ENCODE data around the gene LCMT1. TPM values are rescaled to one million over a fixed set of nuclear protein-coding genes. Genes with fewer than 3 reads are reported as not detected.
"Not testable (repeated sequence)": the region's sequence is repeated elsewhere in the genome, so short reads cannot be mapped to it uniquely, and the experiment has no call there.

Gene LCMT1
- total RNA-seq: 10 to 100 TPM; 66.9 to 68.6 TPM
- polyA plus RNA-seq (2013, experiment 1 of 2): 56.3 TPM
- 54.9 TPM for polyA plus RNA-seq (2013, experiment 2 of 2)
- long read RNA-seq, experiment 1, partial matches to known transcripts: 7 of 36 reads
- long read RNA-seq, experiment 1, other reads (novel, unspliced or antisense): 26 of 36 reads
- long read RNA-seq, experiment 2, transcript LCMT1-202 (9 exons, 989 nt): minor isoform, 12 of 106 reads
- long read RNA-seq, experiment 2, transcript LCMT1-203 (11 exons, 1,368 nt): major isoform, 76 of 106 reads
- long read RNA-seq, experiment 2, partial matches to known transcripts: 4 of 106 reads
- long read RNA-seq, experiment 2, other reads (novel, unspliced or antisense): 11 of 106 reads
- long read RNA-seq, experiment 3, transcript LCMT1-202 (9 exons, 989 nt): minor isoform, 10 of 271 reads
- long read RNA-seq, experiment 3, transcript LCMT1-203 (11 exons, 1,368 nt): major isoform, 205 of 271 reads
- long read RNA-seq, experiment 3, transcript LCMT1-201 (12 exons, 1,529 nt): minor isoform, 17 of 271 reads
- long read RNA-seq, experiment 3, partial matches to known transcripts: 2 of 271 reads
- long read RNA-seq, experiment 3, other reads (novel, unspliced or antisense): 37 of 271 reads
- long read RNA-seq, experiment 4, transcript LCMT1-202 (9 exons, 989 nt): minor isoform, 35 of 216 reads
- long read RNA-seq, experiment 4, transcript LCMT1-203 (11 exons, 1,368 nt): major isoform, 136 of 216 reads
- long read RNA-seq, experiment 4, partial matches to known transcripts: 5 of 216 reads
- long read RNA-seq, experiment 4, other reads (novel, unspliced or antisense): 36 of 216 reads

DNA sequence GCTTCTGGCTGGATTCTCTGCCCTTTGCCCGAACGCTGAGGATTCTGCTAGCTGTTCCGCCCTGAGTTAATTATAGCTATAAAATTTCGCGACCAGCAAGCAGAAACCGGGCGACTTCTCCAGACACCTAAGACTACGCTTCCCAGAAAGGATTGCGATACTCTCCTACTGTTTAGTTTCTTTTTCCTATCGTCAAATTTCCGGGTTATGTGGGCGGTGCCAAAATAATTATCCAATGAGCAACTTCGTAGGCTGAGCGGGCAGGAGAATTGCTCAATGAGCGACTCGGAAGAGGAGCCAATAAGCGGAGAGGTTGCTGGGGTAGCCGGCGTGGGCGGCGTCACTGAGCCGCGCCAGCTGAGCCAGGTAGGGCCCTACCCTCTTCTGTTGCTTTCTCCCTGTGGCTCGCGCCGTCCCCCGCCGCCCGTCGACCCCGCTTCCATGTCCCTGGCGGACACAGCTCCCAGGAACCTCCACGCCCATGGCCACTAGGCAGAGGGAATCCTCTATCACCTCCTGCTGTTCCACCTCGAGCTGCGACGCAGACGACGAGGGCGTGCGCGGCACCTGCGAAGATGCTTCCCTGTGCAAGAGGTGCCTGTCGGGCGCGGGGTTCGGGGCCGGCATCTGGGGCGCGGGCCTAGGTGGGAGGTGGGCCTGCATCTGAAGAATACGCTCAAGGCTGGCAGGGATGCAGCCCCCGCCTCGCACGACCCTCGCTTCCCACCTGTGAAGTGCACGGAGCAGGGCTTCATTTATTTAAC lies at the start of gene LCMT1:
Gene LCMT1 (plus strand): TSS at position 340 of the 764 bp plus-strand sequence. CDS start 142 bp downstream, at position 482.
- no peaks in the 10 kb centered on the region for H3K9me3 Mint-ChIP-seq
- 0% methylated on average over 26 to 55 of the region's 55 CpGs for WGBS, 2 experiments (ENCODE audit: insufficient coverage in 1 of 2, insufficient read length in 1 of 2)
- Histone ChIP-seq H3K4me1 (ENCODE audit: control insufficient read depth, insufficient read depth, low read length) (peaks cover 4% of the 10 kb centered on the region), H3K9ac (ENCODE audit: extremely low read depth, low read length, poor library complexity, severe bottlenecking) (peak within 1 kb of the TSS; percentile 76), H3K27ac (ENCODE audit: low read depth, low read length) (peak within 1 kb of the TSS; percentile 29), H3K4me3 (ENCODE audit: low read length) (peak within 1 kb of the TSS; percentile 90), H3K27me3 (ENCODE audit: control insufficient read depth, insufficient read depth, low read length, poor library complexity, severe bottlenecking) (no peaks in the 10 kb centered on the region), H3K9me3 (ENCODE audit: control insufficient read depth, low read length) (no peaks in the 10 kb centered on the region), H3K36me3 (ENCODE audit: control insufficient read depth, insufficient read depth, low read length) (no peaks in the 10 kb centered on the region)
- peaks cover 24% of the 10 kb centered on the region for H3K4me1 Mint-ChIP-seq
- peak; percentile 97 for DNase-seq
- peak within 1 kb of the TSS; percentile 97 for H3K27ac Mint-ChIP-seq
- H3K36me3 Mint-ChIP-seq (ENCODE audit: low read depth): peaks cover 11% of the 10 kb centered on the region
- TF ChIP-seq, protein P1, sequence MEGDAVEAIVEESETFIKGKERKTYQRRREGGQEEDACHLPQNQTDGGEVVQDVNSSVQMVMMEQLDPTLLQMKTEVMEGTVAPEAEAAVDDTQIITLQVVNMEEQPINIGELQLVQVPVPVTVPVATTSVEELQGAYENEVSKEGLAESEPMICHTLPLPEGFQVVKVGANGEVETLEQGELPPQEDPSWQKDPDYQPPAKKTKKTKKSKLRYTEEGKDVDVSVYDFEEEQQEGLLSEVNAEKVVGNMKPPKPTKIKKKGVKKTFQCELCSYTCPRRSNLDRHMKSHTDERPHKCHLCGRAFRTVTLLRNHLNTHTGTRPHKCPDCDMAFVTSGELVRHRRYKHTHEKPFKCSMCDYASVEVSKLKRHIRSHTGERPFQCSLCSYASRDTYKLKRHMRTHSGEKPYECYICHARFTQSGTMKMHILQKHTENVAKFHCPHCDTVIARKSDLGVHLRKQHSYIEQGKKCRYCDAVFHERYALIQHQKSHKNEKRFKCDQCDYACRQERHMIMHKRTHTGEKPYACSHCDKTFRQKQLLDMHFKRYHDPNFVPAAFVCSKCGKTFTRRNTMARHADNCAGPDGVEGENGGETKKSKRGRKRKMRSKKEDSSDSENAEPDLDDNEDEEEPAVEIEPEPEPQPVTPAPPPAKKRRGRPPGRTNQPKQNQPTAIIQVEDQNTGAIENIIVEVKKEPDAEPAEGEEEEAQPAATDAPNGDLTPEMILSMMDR (conservative IDR thresholded peaks at IDR 0.05): no peak
- H3K4me3 Mint-ChIP-seq: peak within 1 kb of the TSS; percentile 86
- no peaks in the 10 kb centered on the region for H3K27me3 Mint-ChIP-seq (ENCODE audit: insufficient read depth)

DNA sequence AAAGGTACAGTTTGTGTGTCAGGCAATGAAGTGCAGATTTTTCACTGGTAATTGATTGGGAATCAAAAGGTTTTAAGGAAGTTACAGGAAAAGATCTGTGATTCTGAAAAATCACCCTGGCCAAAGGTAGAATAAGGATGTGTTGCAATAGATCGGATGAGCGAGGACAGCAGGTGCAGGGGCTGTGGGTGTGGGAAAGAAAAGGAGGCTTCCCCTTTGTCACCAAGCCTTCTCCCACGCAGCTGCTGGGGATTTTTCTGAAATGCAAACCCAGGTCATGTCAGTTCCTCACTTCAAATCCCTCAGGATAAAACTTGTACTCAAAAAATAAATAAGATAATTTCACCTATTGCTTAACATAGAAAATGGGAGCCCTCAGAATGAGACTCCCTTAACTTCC lies 48.4 kb upstream of the LCMT1 start:
- Histone ChIP-seq H3K4me3 (ENCODE audit: low read length) (no peak overlapping the region), H3K4me1 (ENCODE audit: control insufficient read depth, insufficient read depth, low read length) (no peaks in the 10 kb centered on the region), H3K27me3 (ENCODE audit: control insufficient read depth, insufficient read depth, low read length, poor library complexity, severe bottlenecking) (peaks cover 6% of the 10 kb centered on the region), H3K9me3 (ENCODE audit: control insufficient read depth, low read length) (no peaks in the 10 kb centered on the region), H3K27ac (ENCODE audit: low read depth, low read length) (no peak overlapping the region), H3K36me3 (ENCODE audit: control insufficient read depth, insufficient read depth, low read length) (no peaks in the 10 kb centered on the region), H3K9ac (ENCODE audit: extremely low read depth, low read length, poor library complexity, severe bottlenecking) (no peak overlapping the region)
- peaks cover 5% of the 10 kb centered on the region for H3K9me3 Mint-ChIP-seq
- DNase-seq: no peak
- H3K4me3 Mint-ChIP-seq: no peak overlapping the region
- 89 to 96% methylated on average over 3 of the region's 3 CpGs for WGBS, 2 experiments (ENCODE audit: insufficient coverage in 1 of 2, insufficient read length in 1 of 2)
- H3K4me1 Mint-ChIP-seq: peaks cover 6% of the 10 kb centered on the region
- no peaks in the 10 kb centered on the region for H3K36me3 Mint-ChIP-seq (ENCODE audit: low read depth)
- TF ChIP-seq, protein P1 (conservative IDR thresholded peaks at IDR 0.05): no peak
- H3K27me3 Mint-ChIP-seq (ENCODE audit: insufficient read depth): peaks cover 10% of the 10 kb centered on the region
- H3K27ac Mint-ChIP-seq: no peak overlapping the region

DNA sequence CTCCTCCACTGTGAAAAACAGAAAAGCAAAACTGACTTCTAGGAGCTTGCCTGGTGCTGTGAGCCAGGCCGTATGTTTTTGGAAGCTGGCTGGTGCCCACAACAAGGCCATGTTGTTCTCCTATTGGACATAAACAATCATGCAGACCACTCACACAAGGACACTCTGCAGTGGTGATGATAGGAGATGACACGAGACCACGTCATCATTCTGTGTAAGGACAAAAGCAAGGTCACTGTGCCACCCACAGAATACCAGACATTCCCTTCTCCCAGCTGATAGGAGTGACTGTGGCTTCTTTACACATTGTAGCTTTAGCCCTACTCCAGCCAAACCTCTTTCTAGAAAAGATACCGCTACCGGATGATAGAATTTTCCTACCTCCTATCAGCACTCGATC lies 47.7 kb upstream of the LCMT1 start:
- Mint-ChIP-seq H3K9me3 (no peaks in the 10 kb centered on the region), H3K4me3 (no peak overlapping the region), H3K4me1 (peaks cover 6% of the 10 kb centered on the region), H3K27ac (no peak overlapping the region), H3K36me3 (ENCODE audit: low read depth) (no peaks in the 10 kb centered on the region), H3K27me3 (ENCODE audit: insufficient read depth) (peaks cover 16% of the 10 kb centered on the region)
- Histone ChIP-seq H3K9ac (ENCODE audit: extremely low read depth, low read length, poor library complexity, severe bottlenecking) (no peak overlapping the region), H3K9me3 (ENCODE audit: control insufficient read depth, low read length) (no peaks in the 10 kb centered on the region), H3K36me3 (ENCODE audit: control insufficient read depth, insufficient read depth, low read length) (no peaks in the 10 kb centered on the region), H3K4me1 (ENCODE audit: control insufficient read depth, insufficient read depth, low read length) (no peaks in the 10 kb centered on the region), H3K27me3 (ENCODE audit: control insufficient read depth, insufficient read depth, low read length, poor library complexity, severe bottlenecking) (peaks cover 6% of the 10 kb centered on the region), H3K4me3 (ENCODE audit: low read length) (no peak overlapping the region), H3K27ac (ENCODE audit: low read depth, low read length) (no peak overlapping the region)
- WGBS, 2 experiments (ENCODE audit: insufficient coverage in 1 of 2, insufficient read length in 1 of 2): 92 to 96% methylated on average over 4 to 6 of the region's 6 CpGs
- TF ChIP-seq, protein P1 (conservative IDR thresholded peaks at IDR 0.05): no peak
- no peak for DNase-seq

DNA sequence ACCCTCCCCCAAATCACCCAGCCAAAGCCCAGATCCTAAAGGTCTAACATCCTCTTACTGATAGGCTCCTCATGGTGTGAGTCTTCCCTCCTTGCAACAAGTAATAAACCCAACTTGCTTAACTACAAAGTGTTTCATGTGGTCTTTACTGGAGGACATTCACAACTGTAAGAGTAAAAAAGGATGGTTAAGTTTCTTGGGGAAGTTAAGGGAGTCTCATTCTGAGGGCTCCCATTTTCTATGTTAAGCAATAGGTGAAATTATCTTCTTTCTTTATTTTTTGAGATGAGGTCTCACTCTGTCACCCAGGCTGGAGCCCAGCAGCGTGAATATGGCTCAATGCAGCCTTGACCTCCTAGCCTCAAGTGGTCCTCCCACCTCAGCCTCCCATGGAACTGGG lies 47.3 kb upstream of the LCMT1 start:
- H3K36me3 ChIP-seq (ENCODE audit: control insufficient read depth, insufficient read depth, low read length); H3K36me3 Mint-ChIP-seq (ENCODE audit: low read depth); H3K9me3 ChIP-seq (ENCODE audit: control insufficient read depth, low read length); H3K27ac Mint-ChIP-seq; H3K4me3 ChIP-seq (ENCODE audit: low read length); H3K4me3 Mint-ChIP-seq; DNase-seq; H3K4me1 ChIP-seq (ENCODE audit: control insufficient read depth, insufficient read depth, low read length); H3K27ac ChIP-seq (ENCODE audit: low read depth, low read length); H3K27me3 ChIP-seq (ENCODE audit: control insufficient read depth, insufficient read depth, low read length, poor library complexity, severe bottlenecking); H3K4me1 Mint-ChIP-seq; H3K9me3 Mint-ChIP-seq; H3K9ac ChIP-seq (ENCODE audit: extremely low read depth, low read length, poor library complexity, severe bottlenecking): not testable (repeated sequence)
- 100% methylated on average over 1 of the region's 1 CpG; no CpG with 5 or more reads in 1 of the 2 experiments for WGBS, 2 experiments (ENCODE audit: insufficient coverage in 1 of 2, insufficient read length in 1 of 2)
- H3K27me3 Mint-ChIP-seq (ENCODE audit: insufficient read depth): peaks cover 19% of the 10 kb centered on the region
